Measurements from ENCODE around the gene MAP4.

DNA sequence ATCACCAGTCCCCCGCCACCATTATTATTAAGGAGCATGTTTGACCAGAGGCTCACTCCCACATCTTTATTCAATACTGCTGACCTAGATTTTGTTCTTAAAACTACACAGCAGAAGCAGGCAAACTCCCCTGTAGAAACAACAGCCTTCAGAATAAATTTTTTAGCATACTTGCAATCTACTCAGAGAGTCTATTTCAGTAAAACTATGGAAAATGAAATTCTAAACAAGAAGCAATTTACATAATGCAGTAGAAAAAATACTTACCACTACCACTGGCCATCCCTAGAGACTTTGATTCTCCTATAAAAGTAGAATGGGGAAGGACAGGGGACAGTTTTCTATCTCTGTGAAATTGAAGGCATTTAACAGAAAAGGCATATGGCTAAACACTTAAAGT, 76.0 kb downstream of the MAP4 start:
- no peak for TF ChIP-seq POLR2A (IDR thresholded peaks at IDR 0.05; ENCODE audit: low read depth, low read length)
- TF ChIP-seq TAF1 (IDR thresholded peaks at IDR 0.05; ENCODE audit: low read depth, low read length), result no peak
- TF ChIP-seq POLR2AphosphoS5 (IDR thresholded peaks at IDR 0.05; ENCODE audit: low read depth, low read length), result no peak

Measured in GM12891 (cell line).